Upper lobe of right lung (tissue), 1 donor: Measurements from ENCODE around the gene PFKFB4. TPM values are rescaled to one million over a fixed set of nuclear protein-coding genes. Genes with fewer than 3 reads are reported as not detected.

ENCODE experiments used
- ATAC-seq: fragments of 200-7000 bp; cut with Tn5 transposase; one replicate; pipeline ENCODE4 v1.9.1; 2020; ENCODE audit warnings: mild to moderate bottlenecking, moderate library complexity
- DNase-seq: peaks from one replicate; pipeline ENCODE4 v3.0.0-alpha.2; 2020
- H3K27ac ChIP-seq: fragments of 200-600 bp; one replicate; pipeline ENCODE4 v1.8.0; 2022
- H3K27me3 ChIP-seq: fragments of 200-600 bp; one replicate; pipeline ENCODE4 v1.8.0; 2022; ENCODE audit warnings: mild to moderate bottlenecking
- H3K36me3 ChIP-seq: fragments of 200-600 bp; one replicate; pipeline ENCODE4 v1.8.0; 2022
- H3K4me1 ChIP-seq: fragments of 200-600 bp; one replicate; pipeline ENCODE4 v1.8.0; 2022
- H3K4me3 ChIP-seq: fragments of 200-600 bp; one replicate; pipeline ENCODE4 v1.8.0; 2022; ENCODE audit warnings: mild to moderate bottlenecking
- H3K9me3 ChIP-seq: fragments of 200-600 bp; one replicate; pipeline ENCODE4 v1.8.0; 2022
- CTCF ChIP-seq: fragments of 200-600 bp; IDR thresholded peaks from one replicate; pipeline ENCODE4 v1.8.0; 2022; ENCODE audit warnings: antibody characterized with exemption
- intact Hi-C: fragments of 100-400 bp; cut with DNase I; formaldehyde crosslinking; loops from one replicate; pipeline ENCODE4 v1.11.0; 2022
- total RNA-seq: library from RNA; stranded (reverse); fragmentation: NEBNext Ultra II Directional; extraction: Animal tissue kit (Norgen Biotek cat#: 25700); gene quantifications from one replicate; pipeline ENCODE4 v1.2.1, GENCODE V29; 2021
- donor health status: DM: no; HTN: yes; CAD: no; lungs with severe emphysema.

The PFKFB4 gene
- total RNA-seq, 1 donor from 2014 or later: 11.0 TPM

GRCh38 chr3:48571938-48572337 is 15.3 kb upstream of the PFKFB4 start:
- Histone ChIP-seq H3K36me3 (no peaks in the 10 kb centered on the region), H3K4me1 (no peaks in the 10 kb centered on the region), H3K4me3 (no peak overlapping the region), H3K27ac (no peak overlapping the region), H3K27me3 (no peaks in the 10 kb centered on the region), H3K9me3 (no peaks in the 10 kb centered on the region)
- DNase-seq (no peak), ATAC-seq (no peak)
- no peak for TF ChIP-seq CTCF
- intact Hi-C loops: no loop called here

- no peak for DNase-seq
- Histone ChIP-seq H3K36me3 (no peaks in the 10 kb centered on the region), H3K9me3 (no peaks in the 10 kb centered on the region), H3K27me3 (no peaks in the 10 kb centered on the region), H3K4me3 (no peak overlapping the region), H3K4me1 (no peaks in the 10 kb centered on the region), H3K27ac (no peak overlapping the region)
- no peak for ATAC-seq
- intact Hi-C loops: no loop called here
- no peak for TF ChIP-seq CTCF
These were observed 13.3 kb upstream of the PFKFB4 start for GRCh38 chr3:48569808-48570450.

DNA sequence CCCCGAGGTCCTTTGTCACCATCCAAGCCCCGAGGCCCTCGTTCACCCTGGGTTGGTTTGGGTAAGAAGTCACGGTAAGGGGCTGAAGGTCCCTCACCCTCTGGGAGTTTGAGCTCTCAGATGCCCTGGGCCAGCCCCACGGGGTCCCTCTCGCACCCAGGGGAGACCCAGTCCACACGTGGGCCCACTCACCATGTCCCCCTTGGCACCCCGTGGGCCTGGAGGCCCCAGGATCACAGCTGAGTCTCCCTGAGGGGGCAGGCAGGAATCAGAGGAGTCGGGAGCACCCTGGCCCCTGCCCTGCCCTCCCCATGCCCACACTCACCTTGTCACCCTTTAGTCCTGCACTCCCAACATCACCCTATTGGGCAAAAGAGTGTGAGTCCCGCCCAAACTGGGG is 12.8 kb upstream of the PFKFB4 start:
- H3K4me1 ChIP-seq: no peaks in the 10 kb centered on the region

GRCh38 chr3:48568476-48568875 is 11.9 kb upstream of the PFKFB4 start:
- intact Hi-C loops: no loop called here
- no peak for DNase-seq
- Histone ChIP-seq H3K27ac (no peak overlapping the region), H3K27me3 (no peaks in the 10 kb centered on the region), H3K4me1 (peaks cover 3% of the 10 kb centered on the region), H3K4me3 (no peak overlapping the region), H3K9me3 (no peaks in the 10 kb centered on the region), H3K36me3 (no peaks in the 10 kb centered on the region)
- no peak for ATAC-seq
- no peak for TF ChIP-seq CTCF

More for the DNA sequence above, 12.8 kb upstream of the PFKFB4 start:
- intact Hi-C loops: no loop called here
- DNase-seq (no peak), ATAC-seq (no peak)
- H3K4me3 ChIP-seq: no peak overlapping the region
- no peaks in the 10 kb centered on the region for H3K9me3 ChIP-seq
- H3K27ac ChIP-seq: no peak overlapping the region
- no peaks in the 10 kb centered on the region for H3K27me3 ChIP-seq
- TF ChIP-seq CTCF: no peak
- H3K36me3 ChIP-seq: no peaks in the 10 kb centered on the region

DNA sequence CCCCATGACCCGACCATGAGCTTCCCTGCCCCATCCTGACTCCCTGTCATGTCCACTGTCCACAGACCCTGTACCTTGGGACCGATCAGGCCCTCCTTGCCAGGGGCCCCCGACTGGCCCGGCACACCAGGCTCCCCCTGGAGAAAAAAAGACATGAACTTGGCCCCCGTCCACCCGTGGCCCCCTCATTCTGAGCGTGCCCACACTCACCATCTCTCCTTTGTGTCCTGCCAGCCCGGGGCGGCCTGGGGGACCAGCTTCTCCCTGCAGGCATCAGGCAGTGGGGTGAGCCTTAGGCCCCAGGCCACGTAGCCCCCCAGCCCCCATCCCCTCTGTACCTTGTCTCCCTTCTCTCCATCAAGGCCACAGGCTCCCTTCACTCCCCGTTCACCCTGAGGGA is 10.9 kb upstream of the PFKFB4 start:
- no peak for TF ChIP-seq CTCF
- H3K36me3 ChIP-seq: no peaks in the 10 kb centered on the region
- DNase-seq (no peak), ATAC-seq (no peak)
- H3K4me1 ChIP-seq: peaks cover 3% of the 10 kb centered on the region
- no peaks in the 10 kb centered on the region for H3K9me3 ChIP-seq
- H3K27ac ChIP-seq: no peak overlapping the region
- intact Hi-C loops: no loop called here
- no peak overlapping the region for H3K4me3 ChIP-seq
- H3K27me3 ChIP-seq: no peaks in the 10 kb centered on the region

- no peak for TF ChIP-seq CTCF
- H3K4me3 ChIP-seq: no peak overlapping the region
- no peaks in the 10 kb centered on the region for H3K27me3 ChIP-seq
- no peak overlapping the region for H3K27ac ChIP-seq
- DNase-seq: no peak
- intact Hi-C loops: no loop called here
- ATAC-seq: no peak
- H3K4me1 ChIP-seq: peaks cover 3% of the 10 kb centered on the region
- no peaks in the 10 kb centered on the region for H3K9me3 ChIP-seq
- no peaks in the 10 kb centered on the region for H3K36me3 ChIP-seq
These were observed 10.5 kb upstream of the PFKFB4 start for GRCh38 chr3:48567090-48567489.
